Measurements from ENCODE around the gene UGT2B7. TPM values are rescaled to one million over a fixed set of nuclear protein-coding genes. Genes with fewer than 3 reads are reported as not detected.

The UGT2B7 gene
- total RNA-seq, 1 experiment from 2014 or later, result not detected

GRCh38 chr4:69116645-69117321, 20.5 kb downstream of the UGT2B7 start:
- Histone ChIP-seq H3K9me3 (no peaks in the 10 kb centered on the region), H3K36me3 (no peaks in the 10 kb centered on the region), H3K27me3 (no peaks in the 10 kb centered on the region), H3K4me3 (no peak overlapping the region)
- DNase-seq, result no peak

- no peak overlapping the region for H3K4me3 ChIP-seq
- no peak for DNase-seq
- no peaks in the 10 kb centered on the region for H3K9me3 ChIP-seq
- no peaks in the 10 kb centered on the region for H3K27me3 ChIP-seq
- H3K36me3 ChIP-seq, result no peaks in the 10 kb centered on the region
Observed at GRCh38 chr4:69120870-69121269, 24.6 kb downstream of the UGT2B7 start.

DNA sequence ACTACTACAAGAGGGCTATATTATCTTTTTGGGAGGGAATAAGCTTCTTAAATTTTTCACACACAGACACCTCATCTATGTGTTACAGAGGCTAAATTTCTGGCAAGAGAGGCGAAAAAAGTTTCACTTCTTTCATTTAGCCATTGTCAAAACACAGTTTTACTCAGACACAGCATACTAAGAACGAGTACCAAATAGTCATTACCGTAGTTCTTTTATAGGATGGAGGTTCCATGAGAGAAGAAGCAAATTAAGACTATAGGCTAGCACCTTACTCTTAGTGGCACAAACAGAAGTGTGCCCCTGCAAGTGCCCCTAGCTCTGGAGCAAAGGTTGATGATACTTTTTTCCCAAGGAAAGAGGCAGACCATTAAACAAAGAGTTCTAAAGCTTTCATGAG, 26.2 kb downstream of the UGT2B7 start:
- no peak overlapping the region for H3K4me3 ChIP-seq
- no peaks in the 10 kb centered on the region for H3K36me3 ChIP-seq
- no peaks in the 10 kb centered on the region for H3K27me3 ChIP-seq
- DNase-seq, result no peak
- no peaks in the 10 kb centered on the region for H3K9me3 ChIP-seq

DNA sequence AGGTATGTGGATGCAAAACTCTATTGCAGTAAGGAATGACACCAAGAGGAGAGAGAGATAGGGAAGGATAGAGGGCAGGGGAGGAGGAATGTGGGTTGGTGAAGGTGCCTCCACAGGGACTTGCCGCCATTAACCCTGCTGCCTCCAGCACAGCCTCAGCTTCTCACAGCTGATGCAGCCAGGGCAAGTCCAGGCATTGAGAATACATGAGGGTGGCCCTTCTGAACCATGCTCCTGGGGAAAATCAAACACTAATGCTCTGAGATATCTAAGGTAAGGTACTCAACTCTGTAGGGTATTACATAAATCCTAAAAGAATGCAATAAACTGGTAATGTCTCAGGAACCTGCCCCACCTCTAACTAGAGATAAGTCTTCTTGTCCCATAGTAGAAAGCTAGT, 28.7 kb downstream of the UGT2B7 start:
- Histone ChIP-seq H3K4me3 (no peak overlapping the region), H3K9me3 (no peaks in the 10 kb centered on the region), H3K36me3 (no peaks in the 10 kb centered on the region), H3K27me3 (no peaks in the 10 kb centered on the region)
- DNase-seq, result no peak

- no peak overlapping the region for H3K4me3 ChIP-seq
- no peaks in the 10 kb centered on the region for H3K9me3 ChIP-seq
- no peak for DNase-seq
- H3K27me3 ChIP-seq, result no peaks in the 10 kb centered on the region
- H3K36me3 ChIP-seq, result no peaks in the 10 kb centered on the region
Observed at GRCh38 chr4:69126024-69126423, 29.8 kb downstream of the UGT2B7 start.

DNA sequence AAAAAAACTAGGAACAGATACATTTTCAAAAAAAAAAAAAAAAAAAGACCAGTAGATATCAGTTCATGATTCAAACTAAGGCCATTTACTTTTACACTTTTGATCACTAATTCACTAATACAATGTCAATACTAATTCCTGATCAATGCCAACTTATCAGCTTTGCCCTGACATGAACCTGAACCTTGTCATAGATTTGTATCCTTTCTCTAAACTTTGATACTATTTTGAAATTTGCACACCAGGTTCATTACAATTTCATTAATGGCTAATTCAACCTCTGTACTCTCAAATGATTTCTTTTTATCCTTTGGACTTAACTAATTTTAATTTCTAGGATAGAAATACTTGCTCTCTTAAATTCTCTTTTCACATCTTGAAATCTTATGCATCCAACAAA, 37.7 kb downstream of the UGT2B7 start:
- H3K9me3 ChIP-seq, result no peaks in the 10 kb centered on the region
- H3K4me3 ChIP-seq, result no peak overlapping the region
- no peaks in the 10 kb centered on the region for H3K27me3 ChIP-seq
- no peak for DNase-seq
- no peaks in the 10 kb centered on the region for H3K36me3 ChIP-seq

DNA sequence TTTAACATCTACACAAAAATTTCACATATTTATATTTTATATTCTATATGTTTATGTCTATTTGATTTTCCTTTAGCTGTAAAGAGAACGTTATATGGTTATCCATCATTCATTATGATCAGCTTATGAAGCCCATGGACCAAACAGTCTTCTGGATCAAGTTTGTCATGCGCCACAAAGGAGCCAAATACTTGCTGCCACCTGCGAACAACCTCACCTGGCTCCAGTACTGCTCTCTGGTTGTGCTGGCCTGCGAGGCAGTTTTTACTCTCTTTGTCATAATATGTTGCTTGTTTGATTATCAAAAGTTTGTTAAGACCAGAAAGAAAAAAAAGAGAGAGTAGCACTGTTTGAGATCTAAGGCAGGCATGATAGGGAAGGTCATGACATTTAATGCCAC, 38.2 kb downstream of the UGT2B7 start:
- no peaks in the 10 kb centered on the region for H3K36me3 ChIP-seq

GRCh38 chr4:69141320-69141719, 45.0 kb downstream of the UGT2B7 start:
- Histone ChIP-seq H3K36me3 (no peaks in the 10 kb centered on the region), H3K4me3 (no peak overlapping the region), H3K27me3 (no peaks in the 10 kb centered on the region), H3K9me3 (no peaks in the 10 kb centered on the region)
- DNase-seq, result no peak

More for the DNA sequence above, 38.2 kb downstream of the UGT2B7 start:
- H3K9me3 ChIP-seq, result no peaks in the 10 kb centered on the region
- no peaks in the 10 kb centered on the region for H3K27me3 ChIP-seq
- no peak for DNase-seq
- H3K4me3 ChIP-seq, result no peak overlapping the region

DNA sequence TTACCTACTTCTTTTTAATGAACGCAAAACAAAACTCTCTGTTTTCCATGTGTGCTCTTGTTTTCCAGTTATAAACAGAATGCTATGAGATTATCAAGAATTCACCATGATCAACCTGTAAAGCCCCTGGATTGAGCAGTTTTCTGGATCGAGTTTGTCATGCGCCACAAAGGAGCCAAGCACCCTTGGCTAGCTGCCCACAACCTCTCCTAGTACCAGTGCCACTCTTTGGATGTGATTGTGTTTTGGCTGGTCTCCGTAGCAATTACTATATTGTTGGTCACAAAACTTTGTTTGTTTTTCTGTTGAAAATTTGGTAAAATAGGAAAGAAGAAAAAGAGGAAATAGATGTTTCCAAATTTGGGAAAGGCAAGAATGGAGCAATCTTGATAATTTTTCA, 51.1 kb downstream of the UGT2B7 start:
- Histone ChIP-seq H3K4me3 (no peak overlapping the region), H3K27me3 (0 out of 2 replicates have a peak, but pooled peaks cover 2% of the 10 kb centered on the region), H3K36me3 (no peaks in the 10 kb centered on the region), H3K9me3 (no peaks in the 10 kb centered on the region)
- DNase-seq, result no peak

GRCh38 chr4:69154021-69154420, 57.7 kb downstream of the UGT2B7 start:
- DNase-seq, result no peak
- Histone ChIP-seq H3K27me3 (0 out of 2 replicates have a peak, but pooled peaks cover 1% of the 10 kb centered on the region), H3K4me3 (no peak overlapping the region), H3K9me3 (no peaks in the 10 kb centered on the region), H3K36me3 (no peaks in the 10 kb centered on the region)

- no peak for DNase-seq
- H3K9me3 ChIP-seq, result no peaks in the 10 kb centered on the region
- no peaks in the 10 kb centered on the region for H3K36me3 ChIP-seq
- H3K27me3 ChIP-seq, result no peaks in the 10 kb centered on the region
- H3K4me3 ChIP-seq, result no peak overlapping the region
Observed at GRCh38 chr4:69156913-69157312, 60.6 kb downstream of the UGT2B7 start.

Other genes starting within 250 kb of the UGT2B7 start
- not detected in 2 replicates for gene UGT2A3, start 144.7 kb upstream of the UGT2B7 start, total RNA-seq (2014; rRNA removed; shearing (Covaris generic); ENCODE audit: low replicate concordance)
- gene UGT2B11, start 118.3 kb downstream of the UGT2B7 start, total RNA-seq (2014; rRNA removed; shearing (Covaris generic); ENCODE audit: low replicate concordance), result not detected in 2 replicates
- not detected in 2 replicates for gene UGT2B28, start 184.0 kb downstream of the UGT2B7 start, total RNA-seq (2014; rRNA removed; shearing (Covaris generic); ENCODE audit: low replicate concordance)